Astrocyte (in vitro differentiated cells and primary cell): Measurements from ENCODE around the gene FHOD1.

ENCODE experiments used
- CTCF ChIP-seq: IDR thresholded peaks from 2 replicates; pipeline ENCODE4 v1.5.1; 2011; ENCODE audit warnings: low read depth, mild to moderate bottlenecking, inconsistent platforms, low read length, moderate library complexity; ENCODE audit not compliant: insufficient read depth
- EZH2 ChIP-seq: IDR thresholded peaks from 2 replicates; pipeline ENCODE4 v1.6.1; 2012; ENCODE audit warnings: mild to moderate bottlenecking, low read length, inconsistent platforms; ENCODE audit not compliant: insufficient read depth

GRCh38 chr16:67216612-67217490, 30.4 kb downstream of the FHOD1 start:
- TF ChIP-seq CTCF (no peak), EZH2 (no peak)
